Astrocyte (in vitro differentiated cells and primary cell): ENCODE measurements around the gene PLEKHO1. TPM values are rescaled to one million over a fixed set of nuclear protein-coding genes. Genes with fewer than 3 reads are reported as not detected.

Source experiments
- DNase-seq: peaks from one replicate; pipeline ENCODE4 v3.0.0-alpha.2; 2010; ENCODE audit warnings: low read depth
- FAIRE-seq: peaks from 2 replicates; lab custom pipeline; 2011; peaks lifted over from hg19 to GRCh38; lab: Jason Lieb, UNC
- H2AFZ ChIP-seq: 2 replicates; pipeline ENCODE4 v1.6.0; 2012; ENCODE audit warnings: low read depth, low read length, inconsistent platforms
- H3K27ac ChIP-seq: 2 replicates; pipeline ENCODE4 v1.5.1; 2011; ENCODE audit warnings: low read depth, low read length, inconsistent platforms
- H3K27me3 ChIP-seq: 2 replicates; pipeline ENCODE4 v1.6.0; 2011; ENCODE audit warnings: low read length, inconsistent platforms; ENCODE audit not compliant: insufficient read depth
- H3K36me3 ChIP-seq: 2 replicates; pipeline ENCODE4 v1.5.1; 2011; ENCODE audit warnings: low read length, inconsistent platforms; ENCODE audit not compliant: insufficient read depth
- H3K4me1 ChIP-seq: 2 replicates; pipeline ENCODE4 v1.5.1; 2011; ENCODE audit warnings: low read length, inconsistent platforms; ENCODE audit not compliant: insufficient read depth
- H3K4me2 ChIP-seq: 2 replicates; pipeline ENCODE4 v1.6.0; 2012; ENCODE audit warnings: low read length, inconsistent platforms
- H3K4me3 ChIP-seq: 2 replicates; pipeline ENCODE4 v1.5.1; 2011; ENCODE audit warnings: low read depth, mild to moderate bottlenecking, low read length, inconsistent platforms; ENCODE audit not compliant: insufficient read depth
- H3K79me2 ChIP-seq: 2 replicates; pipeline ENCODE4 v1.6.0; 2012; ENCODE audit warnings: mild to moderate bottlenecking, low read length, inconsistent platforms; ENCODE audit not compliant: insufficient read depth
- H3K9ac ChIP-seq: 2 replicates; pipeline ENCODE4 v1.6.0; 2012; ENCODE audit warnings: mild to moderate bottlenecking, low read length, inconsistent platforms
- H3K9me3 ChIP-seq: 2 replicates; pipeline ENCODE4 v1.5.1; 2012; ENCODE audit warnings: low read depth, mild to moderate bottlenecking, low read length, inconsistent platforms; ENCODE audit not compliant: insufficient read depth
- H4K20me1 ChIP-seq: 2 replicates; pipeline ENCODE4 v1.6.0; 2012; ENCODE audit warnings: low read length, inconsistent platforms; ENCODE audit not compliant: insufficient read depth
- H3K27ac Mint-ChIP-seq: one replicate; pipeline ENCODE4 v1.8.0; 2021; ENCODE audit warnings: mild to moderate bottlenecking, mixed read lengths; ENCODE audit not compliant: unreplicated experiment
- H3K27me3 Mint-ChIP-seq: one replicate; pipeline ENCODE4 v1.8.0; 2021; ENCODE audit warnings: low read depth, mixed read lengths; ENCODE audit not compliant: unreplicated experiment
- H3K36me3 Mint-ChIP-seq: one replicate; pipeline ENCODE4 v1.8.0; 2021; ENCODE audit warnings: low read depth, mixed read lengths; ENCODE audit not compliant: unreplicated experiment
- H3K4me1 Mint-ChIP-seq: one replicate; pipeline ENCODE4 v1.8.0; 2021; ENCODE audit warnings: low read depth, mixed read lengths; ENCODE audit not compliant: unreplicated experiment
- H3K4me3 Mint-ChIP-seq: one replicate; pipeline ENCODE4 v1.8.0; 2021; ENCODE audit warnings: mild to moderate bottlenecking, moderate library complexity, mixed read lengths; ENCODE audit not compliant: unreplicated experiment
- H3K9me3 Mint-ChIP-seq: one replicate; pipeline ENCODE4 v1.8.0; 2021; ENCODE audit warnings: mild to moderate bottlenecking, mixed read lengths; ENCODE audit not compliant: unreplicated experiment
- CTCF ChIP-seq: IDR thresholded peaks from 2 replicates; pipeline ENCODE4 v1.5.1; 2011; ENCODE audit warnings: low read depth, mild to moderate bottlenecking, inconsistent platforms, low read length, moderate library complexity; ENCODE audit not compliant: insufficient read depth
- EZH2 ChIP-seq: IDR thresholded peaks from 2 replicates; pipeline ENCODE4 v1.6.1; 2012; ENCODE audit warnings: mild to moderate bottlenecking, low read length, inconsistent platforms; ENCODE audit not compliant: insufficient read depth
- total RNA-seq: library from RNA; stranded (reverse); gene quantifications from 2 replicates; pipeline ENCODE4 v1.2.1, GENCODE V29; 2021

PLEKHO1 gene
- total RNA-seq, 1 donor from 2014 or later, result 63.7 TPM

DNA sequence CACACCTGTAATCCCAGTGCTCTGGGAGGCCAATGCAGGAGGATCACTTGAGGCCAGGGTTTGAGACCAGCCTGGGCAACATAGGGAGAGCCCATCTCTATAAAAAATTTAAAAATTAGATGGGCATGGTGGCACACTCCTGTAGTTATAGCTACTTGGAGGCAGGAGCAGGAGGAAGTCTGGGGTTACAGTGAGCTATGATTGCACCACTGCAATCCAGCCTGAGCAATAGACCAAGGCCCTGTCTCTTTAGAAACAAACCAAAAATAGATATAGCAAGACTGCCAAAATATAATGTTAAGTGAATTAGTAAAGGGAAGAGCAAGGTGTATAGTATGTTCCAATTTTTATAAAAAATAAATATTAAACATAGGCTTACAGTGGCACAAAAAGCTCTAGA is 28.8 kb downstream of the PLEKHO1 start:
- FAIRE-seq, result no peak

GRCh38 chr1:150179867-150180266 is 30.2 kb downstream of the PLEKHO1 start:
- H3K27ac ChIP-seq, result no peak overlapping the region
- no peak overlapping the region for H3K4me2 ChIP-seq
- H3K4me1 ChIP-seq, result no peaks in the 10 kb centered on the region
- no peak overlapping the region for H3K27ac Mint-ChIP-seq
- H3K9me3 ChIP-seq, result no peaks in the 10 kb centered on the region
- no peaks in the 10 kb centered on the region for H3K36me3 ChIP-seq
- no peak overlapping the region for H2AFZ ChIP-seq
- H3K79me2 ChIP-seq, result no peaks in the 10 kb centered on the region
- no peaks in the 10 kb centered on the region for H3K36me3 Mint-ChIP-seq
- H3K4me3 ChIP-seq, result no peak overlapping the region
- no peak for DNase-seq
- no peak overlapping the region for H3K4me3 Mint-ChIP-seq
- no peaks in the 10 kb centered on the region for H3K9me3 Mint-ChIP-seq
- no peaks in the 10 kb centered on the region for H4K20me1 ChIP-seq
- no peaks in the 10 kb centered on the region for H3K4me1 Mint-ChIP-seq
- H3K27me3 Mint-ChIP-seq, result no peaks in the 10 kb centered on the region
- no peaks in the 10 kb centered on the region for H3K27me3 ChIP-seq
- FAIRE-seq, result no peak
- no peak for TF ChIP-seq EZH2
- no peak for TF ChIP-seq CTCF
- no peak overlapping the region for H3K9ac ChIP-seq

More for the DNA sequence above, 28.8 kb downstream of the PLEKHO1 start:
- Mint-ChIP-seq H3K4me3 (no peak overlapping the region), H3K9me3 (no peaks in the 10 kb centered on the region), H3K27ac (no peak overlapping the region), H3K4me1 (peaks cover under 1% of the 10 kb centered on the region), H3K27me3 (no peaks in the 10 kb centered on the region), H3K36me3 (no peaks in the 10 kb centered on the region)
- Histone ChIP-seq H3K4me2 (no peak overlapping the region), H3K27me3 (no peaks in the 10 kb centered on the region), H3K4me1 (no peaks in the 10 kb centered on the region), H4K20me1 (no peaks in the 10 kb centered on the region), H3K9me3 (no peaks in the 10 kb centered on the region), H2AFZ (no peak overlapping the region), H3K79me2 (no peaks in the 10 kb centered on the region), H3K4me3 (no peak overlapping the region), H3K27ac (no peak overlapping the region), H3K36me3 (no peaks in the 10 kb centered on the region), H3K9ac (no peak overlapping the region)
- TF ChIP-seq CTCF, result no peak
- DNase-seq, result no peak

GRCh38 chr1:150180474-150180873 is 30.8 kb downstream of the PLEKHO1 start:
- no peak for TF ChIP-seq CTCF
- TF ChIP-seq EZH2, result no peak
- Mint-ChIP-seq H3K9me3 (no peaks in the 10 kb centered on the region), H3K4me3 (no peak overlapping the region), H3K4me1 (no peaks in the 10 kb centered on the region), H3K27me3 (no peaks in the 10 kb centered on the region), H3K36me3 (no peaks in the 10 kb centered on the region), H3K27ac (no peak overlapping the region)
- Histone ChIP-seq H3K9ac (no peak overlapping the region), H3K4me1 (no peaks in the 10 kb centered on the region), H3K27ac (no peak overlapping the region), H3K4me2 (no peak overlapping the region), H3K36me3 (no peaks in the 10 kb centered on the region), H3K9me3 (no peaks in the 10 kb centered on the region), H4K20me1 (no peaks in the 10 kb centered on the region), H3K27me3 (no peaks in the 10 kb centered on the region), H3K4me3 (no peak overlapping the region), H2AFZ (no peak overlapping the region), H3K79me2 (no peaks in the 10 kb centered on the region)
- DNase-seq (no peak), FAIRE-seq (no peak)
